ENCODE results near the gene SEZ6. TPM values are rescaled to one million over a fixed set of nuclear protein-coding genes. Genes with fewer than 3 reads are reported as not detected.

Gene SEZ6
- total RNA-seq, 3 donors from 2014 or later (not counting 1 experiment from before 2014, with no cell fraction given), result 0.33 to 1.4 (median 0.97) TPM

DNA sequence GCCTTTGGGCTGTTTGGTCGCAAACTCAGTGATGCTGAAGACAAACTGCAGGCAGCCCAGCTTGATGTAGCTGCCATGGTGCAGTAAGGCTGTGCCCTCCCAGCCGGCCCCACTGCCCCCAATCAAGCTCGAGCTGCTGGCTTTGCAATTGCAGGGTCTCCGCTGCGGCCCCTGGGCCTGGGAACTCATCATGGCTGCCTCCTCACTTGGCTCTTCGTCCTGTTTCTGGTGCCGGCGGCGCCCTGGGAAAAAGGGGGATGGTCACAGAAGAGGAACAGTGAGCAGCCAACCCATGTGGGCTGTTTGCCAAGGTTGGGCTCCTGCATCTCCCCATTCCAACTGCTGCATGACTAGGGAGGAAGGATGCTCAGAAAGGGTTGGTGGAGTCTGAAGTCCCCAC, 99.6 kb downstream of the SEZ6 start:
- H3K36me3 ChIP-seq (ENCODE audit: control insufficient read depth, insufficient read depth, low read length), result peaks cover 54% of the 10 kb centered on the region
- peak overlapping the region; percentile 14 to 30 for H3K27ac Mint-ChIP-seq
- ATAC-seq (no peak), DNase-seq (no peak)
- H3K9me3 Mint-ChIP-seq, result no peaks in the 10 kb centered on the region
- H3K4me3 Mint-ChIP-seq, result no peak overlapping the region
- no peaks in the 10 kb centered on the region for H3K27me3 ChIP-seq (ENCODE audit: control insufficient read depth, insufficient read depth, low read length)
- H3K4me3 ChIP-seq (ENCODE audit: low read length), result no peak overlapping the region
- intact Hi-C loops (cut with micrococcal nuclease), result no loop called here
- no peaks in the 10 kb centered on the region for H3K9me3 ChIP-seq (ENCODE audit: control insufficient read depth, insufficient read depth, low read length)
- no peak overlapping the region for H3K27ac ChIP-seq (ENCODE audit: low read length)
- no peaks in the 10 kb centered on the region for H3K27me3 Mint-ChIP-seq (ENCODE audit: low read depth in 2 of 2)
- H3K4me1 ChIP-seq (ENCODE audit: control insufficient read depth, insufficient read depth, low read length), result peaks cover 16% of the 10 kb centered on the region
- 99% methylated on average over 9 of the region's 9 CpGs for WGBS (ENCODE audit: insufficient coverage)
- TF ChIP-seq, protein P1, sequence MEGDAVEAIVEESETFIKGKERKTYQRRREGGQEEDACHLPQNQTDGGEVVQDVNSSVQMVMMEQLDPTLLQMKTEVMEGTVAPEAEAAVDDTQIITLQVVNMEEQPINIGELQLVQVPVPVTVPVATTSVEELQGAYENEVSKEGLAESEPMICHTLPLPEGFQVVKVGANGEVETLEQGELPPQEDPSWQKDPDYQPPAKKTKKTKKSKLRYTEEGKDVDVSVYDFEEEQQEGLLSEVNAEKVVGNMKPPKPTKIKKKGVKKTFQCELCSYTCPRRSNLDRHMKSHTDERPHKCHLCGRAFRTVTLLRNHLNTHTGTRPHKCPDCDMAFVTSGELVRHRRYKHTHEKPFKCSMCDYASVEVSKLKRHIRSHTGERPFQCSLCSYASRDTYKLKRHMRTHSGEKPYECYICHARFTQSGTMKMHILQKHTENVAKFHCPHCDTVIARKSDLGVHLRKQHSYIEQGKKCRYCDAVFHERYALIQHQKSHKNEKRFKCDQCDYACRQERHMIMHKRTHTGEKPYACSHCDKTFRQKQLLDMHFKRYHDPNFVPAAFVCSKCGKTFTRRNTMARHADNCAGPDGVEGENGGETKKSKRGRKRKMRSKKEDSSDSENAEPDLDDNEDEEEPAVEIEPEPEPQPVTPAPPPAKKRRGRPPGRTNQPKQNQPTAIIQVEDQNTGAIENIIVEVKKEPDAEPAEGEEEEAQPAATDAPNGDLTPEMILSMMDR (IDR thresholded peaks at IDR 0.05), result no peak
- H3K36me3 Mint-ChIP-seq, result no peaks in the 10 kb centered on the region
- peaks cover 10 to 29% of the 10 kb centered on the region in 2 donors for H3K4me1 Mint-ChIP-seq

Other genes starting within 250 kb of the SEZ6 start
- 10 to 100 TPM; 16.9 to 26.0 (median 20.0) TPM for gene FAM222B, start 163.2 kb downstream of the SEZ6 start, total RNA-seq
- gene ERAL1, start 151.0 kb downstream of the SEZ6 start, total RNA-seq, result 10 to 100 TPM; 20.9 to 35.2 (median 27.3) TPM
- 100 to 1,000 TPM; 132 to 152 (median 152) TPM for gene FLOT2, start 108.3 kb downstream of the SEZ6 start, total RNA-seq
- 10 to 100 TPM; 22.5 to 27.3 (median 23.2) TPM for gene DHRS13, start 103.0 kb downstream of the SEZ6 start, total RNA-seq
- gene PHF12, start 54.5 kb downstream of the SEZ6 start, total RNA-seq, result 100 to 1,000 TPM; 163 to 177 (median 171) TPM
- 1 to 10 TPM; 3.0 to 5.8 (median 3.4) TPM for gene PIPOX, start 37.1 kb upstream of the SEZ6 start, total RNA-seq
- gene MYO18A, start 174.4 kb upstream of the SEZ6 start, total RNA-seq, result 100 to 1,000 TPM; 110 to 117 (median 115) TPM
- gene CRYBA1, start 240.8 kb upstream of the SEZ6 start, total RNA-seq, result not detected